H9 (cell line): Measurements from ENCODE around the gene KIF16B. TPM values are rescaled to one million over a fixed set of nuclear protein-coding genes. Genes with fewer than 3 reads are reported as not detected.

Experiments
- DNase-seq: peaks from one replicate; pipeline ENCODE4 v3.0.0-alpha.2; 2017
- H2AFZ ChIP-seq: one replicate; pipeline ENCODE4 v1.6.1; 2013; ENCODE audit warnings: mild to moderate bottlenecking, low read length, control low read depth, moderate library complexity
- H2AK5ac ChIP-seq: 2 replicates; pipeline ENCODE4 v1.6.1; 2013; ENCODE audit warnings: low read length, control low read depth, mixed read lengths; ENCODE audit not compliant: insufficient read length
- H2BK120ac ChIP-seq: one replicate; pipeline ENCODE4 v1.6.1; 2013; ENCODE audit warnings: low read depth, mild to moderate bottlenecking, low read length, control low read depth, inconsistent platforms; ENCODE audit not compliant: poor library complexity, severe bottlenecking
- H2BK12ac ChIP-seq: 2 replicates; pipeline ENCODE4 v1.6.1; 2013; ENCODE audit warnings: low read length, control low read depth, mixed read lengths, low read depth; ENCODE audit not compliant: insufficient read length
- H2BK15ac ChIP-seq: 2 replicates; pipeline ENCODE4 v1.6.1; 2013; ENCODE audit warnings: low read depth, low read length, control low read depth
- H2BK20ac ChIP-seq: one replicate; pipeline ENCODE4 v1.6.1; 2013; ENCODE audit warnings: low read depth, mild to moderate bottlenecking, low read length, control low read depth, inconsistent platforms; ENCODE audit not compliant: poor library complexity, severe bottlenecking
- H2BK5ac ChIP-seq: 2 replicates; pipeline ENCODE4 v1.6.1; 2013; ENCODE audit warnings: low read length, control low read depth, mixed read lengths; ENCODE audit not compliant: insufficient read length
- H3K14ac ChIP-seq: 2 replicates; pipeline ENCODE4 v1.6.1; 2013; ENCODE audit warnings: low read length, control low read depth; ENCODE audit not compliant: insufficient read depth
- H3K18ac ChIP-seq: 2 replicates; pipeline ENCODE4 v1.6.1; 2013; ENCODE audit warnings: low read depth, mild to moderate bottlenecking, mixed read lengths, low read length, control low read depth; ENCODE audit not compliant: insufficient read length
- H3K23ac ChIP-seq: 2 replicates; pipeline ENCODE4 v1.6.1; 2013; ENCODE audit warnings: low read length, control low read depth, mixed read lengths, low read depth; ENCODE audit not compliant: insufficient read length
- H3K23me2 ChIP-seq: 2 replicates; pipeline ENCODE4 v1.6.1; 2013; ENCODE audit warnings: low read depth, mild to moderate bottlenecking, mixed read lengths, low read length, control low read depth; ENCODE audit not compliant: insufficient read length, poor library complexity, severe bottlenecking
- H3K27ac ChIP-seq: 2 replicates; pipeline ENCODE4 v1.5.1; 2013; ENCODE audit warnings: low read length, control low read depth, mixed read lengths, low read depth; ENCODE audit not compliant: insufficient read length
- H3K27me3 ChIP-seq: 2 replicates; pipeline ENCODE4 v1.6.1; 2013; ENCODE audit warnings: low read length, control low read depth, inconsistent platforms; ENCODE audit not compliant: insufficient read depth
- H3K4ac ChIP-seq: 2 replicates; pipeline ENCODE4 v1.6.1; 2013; ENCODE audit warnings: low read depth, mild to moderate bottlenecking, control low read depth, inconsistent platforms, low read length, moderate library complexity
- H3K4me1 ChIP-seq: 2 replicates; pipeline ENCODE4 v1.6.1; 2013; ENCODE audit warnings: low read length, control low read depth, inconsistent platforms; ENCODE audit not compliant: insufficient read depth
- H3K4me2 ChIP-seq: 2 replicates; pipeline ENCODE4 v1.6.1; 2013; ENCODE audit warnings: low read length, control low read depth, mixed read lengths; ENCODE audit not compliant: insufficient read length, insufficient read depth
- H3K56ac ChIP-seq: 2 replicates; pipeline ENCODE4 v1.6.1; 2013; ENCODE audit warnings: low read depth, mild to moderate bottlenecking, mixed read lengths, low read length, control low read depth; ENCODE audit not compliant: insufficient read length
- H3K79me1 ChIP-seq: 2 replicates; pipeline ENCODE4 v1.6.1; 2013; ENCODE audit warnings: low read depth, mild to moderate bottlenecking, moderate library complexity, low read length, control low read depth, inconsistent platforms; ENCODE audit not compliant: insufficient read depth, poor library complexity, severe bottlenecking
- H3K79me2 ChIP-seq: 2 replicates; pipeline ENCODE4 v1.6.1; 2013; ENCODE audit warnings: low read length, control low read depth, inconsistent platforms; ENCODE audit not compliant: insufficient read depth
- H3K9ac ChIP-seq: 2 replicates; pipeline ENCODE4 v1.6.1; 2013; ENCODE audit warnings: low read length, control low read depth, mixed read lengths; ENCODE audit not compliant: insufficient read length; ENCODE audit errors: extremely low read depth
- H3K9me3 ChIP-seq: one replicate; pipeline ENCODE4 v1.6.1; 2013; ENCODE audit warnings: low read depth, low read length, inconsistent platforms; ENCODE audit not compliant: control insufficient read depth
- H3T11ph ChIP-seq: one replicate; pipeline ENCODE4 v1.6.1; 2013; ENCODE audit warnings: mild to moderate bottlenecking, low read length, control low read depth, inconsistent platforms
- H4K20me1 ChIP-seq: one replicate; pipeline ENCODE4 v1.6.1; 2013; ENCODE audit not compliant: control insufficient read depth, insufficient read length, insufficient read depth
- H4K5ac ChIP-seq: 2 replicates; pipeline ENCODE4 v1.6.1; 2013; ENCODE audit warnings: low read depth, mild to moderate bottlenecking, mixed read lengths, low read length, control low read depth; ENCODE audit not compliant: insufficient read length
- H4K8ac ChIP-seq: replicated peaks from 2 replicates; pipeline ENCODE4 v1.6.1; 2013; ENCODE audit warnings: low read length, control low read depth, mixed read lengths, low read depth; ENCODE audit not compliant: insufficient read length
- H4K91ac ChIP-seq: 2 replicates; pipeline ENCODE4 v1.6.1; 2013; ENCODE audit warnings: low read depth, mild to moderate bottlenecking, moderate library complexity, mixed read lengths, low read length, control low read depth; ENCODE audit not compliant: insufficient read length
- H3K27ac Mint-ChIP-seq, 3 experiments: 2 replicates in 2 of 3; 3 replicates in 1 of 3; pipeline ENCODE4 v1.8.0; 2020 to 2021; ENCODE audit warnings: mixed read lengths in 3 of 3, mild to moderate bottlenecking in 1 of 3, moderate library complexity in 1 of 3
- H3K27me3 Mint-ChIP-seq: 2 replicates; pipeline ENCODE4 v1.8.0; 2021; ENCODE audit warnings: low read depth, mild to moderate bottlenecking, moderate library complexity, mixed read lengths
- H3K36me3 Mint-ChIP-seq, 3 experiments: 2 replicates in 2 of 3; 3 replicates in 1 of 3; pipeline ENCODE4 v1.8.0; 2020 to 2021; ENCODE audit warnings: low read depth in 3 of 3, mixed read lengths in 3 of 3; ENCODE audit not compliant: insufficient read depth in 1 of 3
- H3K4me1 Mint-ChIP-seq, 2 experiments: 2 replicates each; pipeline ENCODE4 v1.8.0; 2020; ENCODE audit warnings: mixed read lengths in 2 of 2
- H3K4me3 Mint-ChIP-seq, 2 experiments: 2 replicates in 1 of 2; 3 replicates in 1 of 2; pipeline ENCODE4 v1.8.0; 2020 to 2021; ENCODE audit warnings: mild to moderate bottlenecking in 2 of 2, mixed read lengths in 2 of 2, moderate library complexity in 1 of 2
- H3K9me3 Mint-ChIP-seq, 2 experiments: 2 replicates in 1 of 2; 3 replicates in 1 of 2; pipeline ENCODE4 v1.8.0; 2020; ENCODE audit warnings: mild to moderate bottlenecking in 2 of 2, mixed read lengths in 2 of 2, moderate library complexity in 1 of 2
- CTCF ChIP-seq: fragments of 200-600 bp; sonication (generic); conservative IDR thresholded peaks from 3 replicates; pipeline ENCODE4 v1.8.0; 2021; ENCODE audit warnings: antibody characterized with exemption, mild to moderate bottlenecking
- WGBS: extraction: QIAGEN DNeasy Blood & Tissue Kit; methylation state at CpG from one replicate; pipeline ENCODE4 v1.1.7; 2013; ENCODE audit warnings: missing lambda C conversion rate, low lambda C conversion rate, mixed read lengths; ENCODE audit not compliant: insufficient read length; ENCODE audit errors: extremely low coverage; 5-methylcytosine and 5-hydroxymethylcytosine counted together
- total RNA-seq: library from RNA; stranded (reverse); gene quantifications from 2 replicates; pipeline ENCODE4 v1.2.1, GENCODE V29; 2021

Gene KIF16B
- total RNA-seq, 1 experiment from 2014 or later: 7.4 TPM

GRCh38 chr20:16553101-16553500 is 20.1 kb downstream of the KIF16B start:
- Histone ChIP-seq H3K18ac (peak overlapping the region; percentile 50), H3K9me3 (no peaks in the 10 kb centered on the region), H3K23me2 (no peaks in the 10 kb centered on the region)

More at GRCh38 chr20:16553101-16553500, 20.1 kb downstream of the KIF16B start:
- no peaks in the 10 kb centered on the region for H4K20me1 ChIP-seq
- H3K4me1 ChIP-seq: no peaks in the 10 kb centered on the region
- H3K9ac ChIP-seq: no peak overlapping the region
- H3K4ac ChIP-seq: no peak overlapping the region
- no peak overlapping the region for H3T11ph ChIP-seq
- WGBS: no CpG with 5 or more reads among the region's 5 CpGs
- no peak overlapping the region for H3K14ac ChIP-seq
- Mint-ChIP-seq H3K9me3 (peaks cover 10 to 18% of the 10 kb centered on the region in 2 experiments; a peak in 4 of 5 replicates), H3K27me3 (no peaks in the 10 kb centered on the region; the same call in 1 of the 2 replicates), H3K4me3 (no peak overlapping the region), H3K36me3 (peaks cover 0 to 12% (median 5%) of the 10 kb centered on the region in 3 experiments; a peak in 4 of 7 replicates), H3K4me1 (peaks cover 17 to 18% of the 10 kb centered on the region in 2 experiments), H3K27ac (peak overlapping the region in 2 of 3 experiments; percentile 44 to 76; a peak in 3 of 7 replicates)
- H4K91ac ChIP-seq: no peak overlapping the region
- no peak for TF ChIP-seq CTCF
- H2BK15ac ChIP-seq: no peak overlapping the region
- no peak overlapping the region for H2BK5ac ChIP-seq
- no peak overlapping the region for H3K23ac ChIP-seq
- H4K5ac ChIP-seq: no peak overlapping the region
- H4K8ac ChIP-seq: no peak overlapping the region
- no peak overlapping the region for H2AK5ac ChIP-seq
- no peaks in the 10 kb centered on the region for H3K27me3 ChIP-seq
- no peaks in the 10 kb centered on the region for H3K79me1 ChIP-seq
- H3K56ac ChIP-seq: no peak overlapping the region
- no peak overlapping the region for H2BK12ac ChIP-seq
- H2BK20ac ChIP-seq: no peak overlapping the region
- H3K4me2 ChIP-seq: no peak overlapping the region
- H2AFZ ChIP-seq: no peak overlapping the region
- no peaks in the 10 kb centered on the region for H3K79me2 ChIP-seq
- no peak overlapping the region for H2BK120ac ChIP-seq
- DNase-seq: no peak
- H3K27ac ChIP-seq: no peak overlapping the region
